NCI-H748 (cell line): ENCODE results near the gene RNF169.

ENCODE experiments used
- DNase-seq: peaks from one replicate; lab custom pipeline; 2025; ENCODE audit not compliant: unreplicated experiment; lab: John Stamatoyannopoulos, UW

The RNF169 gene

GRCh38 chr11:74769055-74769707 lies 20.5 kb downstream of the RNF169 start:
- no peak for DNase-seq

GRCh38 chr11:74770456-74770855 lies 21.8 kb downstream of the RNF169 start:
- no peak for DNase-seq

- no peak for DNase-seq
Observed at GRCh38 chr11:74771139-74771538, 22.5 kb downstream of the RNF169 start.

- no peak for DNase-seq
Observed at GRCh38 chr11:74773476-74773875, 24.8 kb downstream of the RNF169 start.

- DNase-seq = no peak
Observed at GRCh38 chr11:74775762-74776161, 27.1 kb downstream of the RNF169 start.

- DNase-seq = no peak
Observed at GRCh38 chr11:74776546-74776945, 27.9 kb downstream of the RNF169 start.

- DNase-seq = no peak
Observed at GRCh38 chr11:74777038-74777437, 28.4 kb downstream of the RNF169 start.

GRCh38 chr11:74777877-74778276 lies 29.2 kb downstream of the RNF169 start:
- no peak for DNase-seq

- no peak for DNase-seq
Observed at GRCh38 chr11:74778581-74778980, 29.9 kb downstream of the RNF169 start.

- DNase-seq = no peak
Observed at GRCh38 chr11:74780248-74781005, 31.8 kb downstream of the RNF169 start.

- no peak for DNase-seq
Observed at GRCh38 chr11:74783241-74783871, 34.7 kb downstream of the RNF169 start.

- no peak for DNase-seq
Observed at GRCh38 chr11:74784234-74784633, 35.6 kb downstream of the RNF169 start.

GRCh38 chr11:74784726-74785125 lies 36.1 kb downstream of the RNF169 start:
- DNase-seq = no peak

GRCh38 chr11:74786574-74786973 lies 37.9 kb downstream of the RNF169 start:
- no peak for DNase-seq

GRCh38 chr11:74791333-74792100 lies 42.9 kb downstream of the RNF169 start:
- no peak for DNase-seq

GRCh38 chr11:74806267-74806666 lies 57.6 kb downstream of the RNF169 start:
- DNase-seq = no peak

GRCh38 chr11:74809801-74810200 lies 61.2 kb downstream of the RNF169 start:
- DNase-seq = no peak

GRCh38 chr11:74815966-74816365 lies 67.3 kb downstream of the RNF169 start:
- DNase-seq = no peak

GRCh38 chr11:74816664-74817063 lies 68.0 kb downstream of the RNF169 start:
- no peak for DNase-seq

- DNase-seq = no peak
Observed at GRCh38 chr11:74818283-74818946, 69.8 kb downstream of the RNF169 start.

- no peak for DNase-seq
Observed at GRCh38 chr11:74819400-74819799, 70.8 kb downstream of the RNF169 start.
